ENCODE results near the gene SAFB.

SAFB gene

GRCh38 chr19:5627395-5627904, 4.6 kb downstream of the SAFB start:
- H4K20me1 ChIP-seq (ENCODE audit: insufficient read depth, low read length), result peaks cover 82% of the 10 kb centered on the region
- no peaks in the 10 kb centered on the region for H3K27me3 ChIP-seq (ENCODE audit: insufficient read depth, low read length, poor library complexity)
- H3K9me3 ChIP-seq (ENCODE audit: insufficient read depth, low read length, severe bottlenecking), result no peaks in the 10 kb centered on the region
- H3K4me1 ChIP-seq (ENCODE audit: insufficient read depth, low read length), result peaks cover 49% of the 10 kb centered on the region
- peaks cover 96% of the 10 kb centered on the region for H3K79me2 ChIP-seq (ENCODE audit: insufficient read depth, low read length)
- no peak overlapping the region for H3K4me3 ChIP-seq (ENCODE audit: low read depth in 1 of 2, low read length in 2 of 2)
- H3K4me2 ChIP-seq (ENCODE audit: insufficient read depth, low read length), result peak overlapping the region; percentile 92
- no peak overlapping the region for H3K27ac ChIP-seq (ENCODE audit: low read length)
- no peak overlapping the region for H3K9ac ChIP-seq (ENCODE audit: low read depth, low read length)
- H2AFZ ChIP-seq (ENCODE audit: low read depth, low read length), result no peak overlapping the region
- ATAC-seq (ENCODE audit: insufficient read depth, low read depth) (no peak), DNase-seq (no peak)
- peaks cover 75% of the 10 kb centered on the region for H3K36me3 ChIP-seq (ENCODE audit: insufficient read depth, low read length)
- TF ChIP-seq, protein P1, sequence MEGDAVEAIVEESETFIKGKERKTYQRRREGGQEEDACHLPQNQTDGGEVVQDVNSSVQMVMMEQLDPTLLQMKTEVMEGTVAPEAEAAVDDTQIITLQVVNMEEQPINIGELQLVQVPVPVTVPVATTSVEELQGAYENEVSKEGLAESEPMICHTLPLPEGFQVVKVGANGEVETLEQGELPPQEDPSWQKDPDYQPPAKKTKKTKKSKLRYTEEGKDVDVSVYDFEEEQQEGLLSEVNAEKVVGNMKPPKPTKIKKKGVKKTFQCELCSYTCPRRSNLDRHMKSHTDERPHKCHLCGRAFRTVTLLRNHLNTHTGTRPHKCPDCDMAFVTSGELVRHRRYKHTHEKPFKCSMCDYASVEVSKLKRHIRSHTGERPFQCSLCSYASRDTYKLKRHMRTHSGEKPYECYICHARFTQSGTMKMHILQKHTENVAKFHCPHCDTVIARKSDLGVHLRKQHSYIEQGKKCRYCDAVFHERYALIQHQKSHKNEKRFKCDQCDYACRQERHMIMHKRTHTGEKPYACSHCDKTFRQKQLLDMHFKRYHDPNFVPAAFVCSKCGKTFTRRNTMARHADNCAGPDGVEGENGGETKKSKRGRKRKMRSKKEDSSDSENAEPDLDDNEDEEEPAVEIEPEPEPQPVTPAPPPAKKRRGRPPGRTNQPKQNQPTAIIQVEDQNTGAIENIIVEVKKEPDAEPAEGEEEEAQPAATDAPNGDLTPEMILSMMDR (IDR thresholded peaks at IDR 0.05; ENCODE audit: borderline replicate concordance, extremely low read depth, low read length, poor library complexity, severe bottlenecking), result no peak

- no peak overlapping the region for H3K27ac ChIP-seq (ENCODE audit: low read length)
- no peak overlapping the region for H2AFZ ChIP-seq (ENCODE audit: low read depth, low read length)
- no peaks in the 10 kb centered on the region for H3K9me3 ChIP-seq (ENCODE audit: insufficient read depth, low read length, severe bottlenecking)
- H3K4me3 ChIP-seq (ENCODE audit: low read depth in 1 of 2, low read length in 2 of 2), result no peak overlapping the region
- H3K36me3 ChIP-seq (ENCODE audit: insufficient read depth, low read length), result peaks cover 84% of the 10 kb centered on the region
- H3K79me2 ChIP-seq (ENCODE audit: insufficient read depth, low read length), result peaks cover 99% of the 10 kb centered on the region
- H3K9ac ChIP-seq (ENCODE audit: low read depth, low read length), result no peak overlapping the region
- no peak for ATAC-seq (ENCODE audit: insufficient read depth, low read depth)
- no peak for TF ChIP-seq EZH2 (IDR thresholded peaks at IDR 0.05; ENCODE audit: borderline replicate concordance, low read depth, low read length, severe bottlenecking)
- TF ChIP-seq, protein P1 (IDR thresholded peaks at IDR 0.05; ENCODE audit: borderline replicate concordance, extremely low read depth, low read length, poor library complexity, severe bottlenecking), result no peak
- no peaks in the 10 kb centered on the region for H3K27me3 ChIP-seq (ENCODE audit: insufficient read depth, low read length, poor library complexity)
- H3K4me1 ChIP-seq (ENCODE audit: insufficient read depth, low read length), result peaks cover 49% of the 10 kb centered on the region
- peak overlapping the region; percentile 37 for H3K4me2 ChIP-seq (ENCODE audit: insufficient read depth, low read length)
- no peak for DNase-seq
- peaks cover 91% of the 10 kb centered on the region for H4K20me1 ChIP-seq (ENCODE audit: insufficient read depth, low read length)
Measured at GRCh38 chr19:5628461-5628860, 5.6 kb downstream of the SAFB start.

DNA sequence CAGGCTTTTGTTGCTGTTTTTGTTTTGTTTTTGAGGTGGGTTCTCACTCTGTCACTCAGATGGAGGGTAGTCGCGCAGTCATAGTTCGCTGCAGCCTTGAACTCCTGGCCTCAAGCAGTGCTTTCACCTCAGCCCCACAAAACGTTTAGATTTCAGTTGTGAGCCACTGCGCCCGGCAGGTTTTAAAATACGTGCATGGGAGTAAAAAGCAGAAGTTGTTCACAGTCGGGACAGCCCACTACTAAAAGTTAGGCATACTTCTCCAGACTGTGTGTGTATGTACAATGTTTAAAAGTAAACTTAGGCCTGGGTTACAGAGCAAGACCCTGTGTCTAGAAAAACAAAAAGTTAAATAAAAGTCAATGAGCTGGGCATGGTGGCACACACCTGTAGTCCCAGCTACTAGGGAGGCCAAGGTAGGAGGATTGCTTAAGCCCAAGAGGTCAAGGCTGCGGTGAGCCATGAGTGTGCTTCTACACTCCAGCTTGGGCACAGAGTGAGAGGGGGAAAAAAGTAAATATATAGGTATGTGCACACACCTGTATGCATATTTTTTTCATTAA, 6.1 kb downstream of the SAFB start:
- no peak overlapping the region for H3K27ac ChIP-seq (ENCODE audit: low read length)

More for the DNA sequence above, 6.1 kb downstream of the SAFB start:
- DNase-seq, result no peak
- Histone ChIP-seq H3K4me3 (ENCODE audit: low read depth in 1 of 2, low read length in 2 of 2) (no peak overlapping the region), H4K20me1 (ENCODE audit: insufficient read depth, low read length) (peaks cover 90% of the 10 kb centered on the region), H3K79me2 (ENCODE audit: insufficient read depth, low read length) (peaks cover 98% of the 10 kb centered on the region), H3K36me3 (ENCODE audit: insufficient read depth, low read length) (peaks cover 88% of the 10 kb centered on the region), H3K4me2 (ENCODE audit: insufficient read depth, low read length) (peak overlapping the region; percentile 28), H3K4me1 (ENCODE audit: insufficient read depth, low read length) (peaks cover 49% of the 10 kb centered on the region), H2AFZ (ENCODE audit: low read depth, low read length) (no peak overlapping the region), H3K27me3 (ENCODE audit: insufficient read depth, low read length, poor library complexity) (no peaks in the 10 kb centered on the region), H3K9ac (ENCODE audit: low read depth, low read length) (no peak overlapping the region), H3K9me3 (ENCODE audit: insufficient read depth, low read length, severe bottlenecking) (no peaks in the 10 kb centered on the region)
- TF ChIP-seq, protein P1 (IDR thresholded peaks at IDR 0.05; ENCODE audit: borderline replicate concordance, extremely low read depth, low read length, poor library complexity, severe bottlenecking), result no peak
- no peak for TF ChIP-seq EZH2 (IDR thresholded peaks at IDR 0.05; ENCODE audit: borderline replicate concordance, low read depth, low read length, severe bottlenecking)
- ATAC-seq (ENCODE audit: insufficient read depth, low read depth), result no peak

Data from DND-41 (cell line).